SK-N-MC (cell line): ENCODE data around the gene TMEM11.
"Not testable (repeated sequence)": the region's sequence is repeated elsewhere in the genome, so short reads cannot be mapped to it uniquely, and the experiment has no call there.

Source experiments
- DNase-seq: peaks from one replicate; pipeline ENCODE4 v3.0.0-alpha.2; 2011; ENCODE audit warnings: low read depth, low spot score
- H3K27ac ChIP-seq: fragments of 200-600 bp; sonication (generic); 2 replicates; pipeline ENCODE4 v1.5.1; 2016; ENCODE audit warnings: mixed run types
- H3K36me3 ChIP-seq: fragments of 200-600 bp; sonication (generic); 2 replicates; pipeline ENCODE4 v1.6.1; 2017; ENCODE audit warnings: antibody characterized with exemption, low read length, mixed read lengths; ENCODE audit not compliant: insufficient read depth
- H3K4me3 ChIP-seq: fragments of 200-600 bp; sonication (generic); 2 replicates; pipeline ENCODE4 v1.5.1; 2016
- H3K9ac ChIP-seq: fragments of 200-600 bp; sonication (generic); 2 replicates; pipeline ENCODE4 v1.8.0; 2017; ENCODE audit warnings: mixed run types, mixed read lengths; ENCODE audit not compliant: insufficient read length
- H3K9me3 ChIP-seq: fragments of 200-600 bp; sonication (generic); 2 replicates; pipeline ENCODE4 v1.6.1; 2017; ENCODE audit warnings: low read depth, mild to moderate bottlenecking, antibody characterized with exemption, low read length, moderate library complexity, mixed read lengths
- EZH2 ChIP-seq: fragments of 200-600 bp; sonication (generic); IDR thresholded peaks from one replicate; pipeline ENCODE4 v1.6.1; 2017; ENCODE audit warnings: antibody characterized with exemption
- FOXP2 ChIP-seq: optimal IDR thresholded peaks from 2 replicates; pipeline ENCODE3; 2011; ENCODE audit warnings: mild to moderate bottlenecking, moderate library complexity; ENCODE audit not compliant: insufficient read depth; ENCODE audit errors: extremely low read length, control extremely low read depth
- POLR2AphosphoS5 ChIP-seq: IDR thresholded peaks from 2 replicates; pipeline ENCODE4 v1.6.1; 2012; ENCODE audit warnings: mild to moderate bottlenecking, low read depth, low read length, borderline replicate concordance

TMEM11 gene

GRCh38 chr17:21198411-21198810 is 15.6 kb downstream of the TMEM11 start:
- Histone ChIP-seq H3K36me3 (peaks cover 15% of the 10 kb centered on the region; the same call in 1 of the 2 replicates), H3K27ac (no peak overlapping the region), H3K4me3 (no peak overlapping the region), H3K9me3 (no peaks in the 10 kb centered on the region), H3K9ac (no peak overlapping the region)
- no peak for DNase-seq
- TF ChIP-seq POLR2AphosphoS5 (no peak), FOXP2 (no peak), EZH2 (no peak)

- Histone ChIP-seq H3K9ac (no peak overlapping the region), H3K9me3 (no peaks in the 10 kb centered on the region), H3K36me3 (peaks cover 15% of the 10 kb centered on the region; the same call in 1 of the 2 replicates), H3K27ac (no peak overlapping the region), H3K4me3 (no peak overlapping the region)
- TF ChIP-seq EZH2: no peak
- no peak for DNase-seq
Measured at GRCh38 chr17:21196126-21196525, 17.8 kb downstream of the TMEM11 start.

GRCh38 chr17:21194703-21195102 is 19.3 kb downstream of the TMEM11 start:
- TF ChIP-seq EZH2 (no peak), FOXP2 (no peak), POLR2AphosphoS5 (no peak)
- no peaks in the 10 kb centered on the region for H3K9me3 ChIP-seq
- H3K36me3 ChIP-seq: peaks cover 15% of the 10 kb centered on the region; the same call in 1 of the 2 replicates
- no peak overlapping the region for H3K9ac ChIP-seq
- H3K27ac ChIP-seq: peak overlapping the region; percentile 81
- peak overlapping the region; percentile 70 for H3K4me3 ChIP-seq
- peak; percentile 28 for DNase-seq

- H3K27ac ChIP-seq: peak overlapping the region; percentile 81
- no peak overlapping the region for H3K9ac ChIP-seq
- peak overlapping the region; percentile 70 for H3K4me3 ChIP-seq
- H3K36me3 ChIP-seq: peaks cover 15% of the 10 kb centered on the region; the same call in 1 of the 2 replicates
- no peaks in the 10 kb centered on the region for H3K9me3 ChIP-seq
- no peak for DNase-seq
- TF ChIP-seq EZH2 (no peak), POLR2AphosphoS5 (no peak), FOXP2 (no peak)
Measured at GRCh38 chr17:21194226-21194625, 19.7 kb downstream of the TMEM11 start.

- Histone ChIP-seq H3K36me3 (peaks cover 10% of the 10 kb centered on the region; the same call in 1 of the 2 replicates), H3K4me3 (no peak overlapping the region), H3K9me3 (no peaks in the 10 kb centered on the region), H3K27ac (no peak overlapping the region), H3K9ac (no peak overlapping the region)
- TF ChIP-seq EZH2 (no peak), FOXP2 (no peak), POLR2AphosphoS5 (no peak)
- DNase-seq: no peak
Measured at GRCh38 chr17:21193031-21193430, 20.9 kb downstream of the TMEM11 start.

GRCh38 chr17:21192414-21192813 is 21.5 kb downstream of the TMEM11 start:
- DNase-seq, H3K4me3 ChIP-seq, H3K9ac ChIP-seq, H3K9me3 ChIP-seq, H3K27ac ChIP-seq, H3K36me3 ChIP-seq: not testable (repeated sequence)

- no peak overlapping the region for H3K4me3 ChIP-seq
- H3K27ac ChIP-seq: no peak overlapping the region
- H3K9ac ChIP-seq: no peak overlapping the region
- DNase-seq: no peak
- TF ChIP-seq FOXP2: no peak
- no peak for TF ChIP-seq EZH2
- TF ChIP-seq POLR2AphosphoS5: no peak
- no peaks in the 10 kb centered on the region for H3K9me3 ChIP-seq
- H3K36me3 ChIP-seq: no peaks in the 10 kb centered on the region
Measured at GRCh38 chr17:21191698-21192097, 22.3 kb downstream of the TMEM11 start.

- H3K27ac ChIP-seq: no peak overlapping the region
- no peak for DNase-seq
- no peaks in the 10 kb centered on the region for H3K36me3 ChIP-seq
- no peak overlapping the region for H3K9ac ChIP-seq
- no peaks in the 10 kb centered on the region for H3K9me3 ChIP-seq
- no peak for TF ChIP-seq POLR2AphosphoS5
- TF ChIP-seq EZH2: no peak
- TF ChIP-seq FOXP2: no peak
- no peak overlapping the region for H3K4me3 ChIP-seq
Measured at GRCh38 chr17:21190078-21190477, 23.9 kb downstream of the TMEM11 start.

- H3K36me3 ChIP-seq: no peaks in the 10 kb centered on the region
- no peak for TF ChIP-seq EZH2
- TF ChIP-seq FOXP2: no peak
- TF ChIP-seq POLR2AphosphoS5: no peak
- H3K9me3 ChIP-seq: no peaks in the 10 kb centered on the region
- H3K9ac ChIP-seq: no peak overlapping the region
- H3K27ac ChIP-seq: no peak overlapping the region
- DNase-seq: no peak
- H3K4me3 ChIP-seq: no peak overlapping the region
Measured at GRCh38 chr17:21189361-21189760, 24.6 kb downstream of the TMEM11 start.
